Activated CD4-positive, alpha-beta T cell treated with anti-CD3 and anti-CD28 coated beads for 1 hour (primary cell): ENCODE measurements around the gene OLFM3.

Experiments used
- DNase-seq: peaks from one replicate; pipeline ENCODE4 v3.0.0-alpha.2; 2020

Gene OLFM3

DNA sequence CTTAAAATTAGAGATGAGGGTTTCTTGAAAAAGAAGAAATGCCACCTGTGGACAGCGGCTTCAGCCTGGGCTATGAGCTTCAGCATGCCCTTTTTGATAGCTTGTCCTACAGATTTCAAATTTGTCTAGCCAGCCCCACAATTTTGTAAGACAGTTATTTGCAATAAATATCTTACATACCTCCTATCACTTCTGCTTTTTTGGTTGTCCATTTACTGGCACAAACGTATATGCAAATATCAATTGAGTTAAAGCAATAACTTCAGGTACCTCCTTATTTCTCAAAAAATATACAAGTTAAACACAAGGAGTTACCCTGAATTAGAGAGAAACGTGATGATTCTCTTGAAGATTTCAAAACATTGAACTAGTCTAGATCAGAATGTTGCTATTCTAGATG, 53.5 kb downstream of the OLFM3 start:
- DNase-seq = no peak

DNA sequence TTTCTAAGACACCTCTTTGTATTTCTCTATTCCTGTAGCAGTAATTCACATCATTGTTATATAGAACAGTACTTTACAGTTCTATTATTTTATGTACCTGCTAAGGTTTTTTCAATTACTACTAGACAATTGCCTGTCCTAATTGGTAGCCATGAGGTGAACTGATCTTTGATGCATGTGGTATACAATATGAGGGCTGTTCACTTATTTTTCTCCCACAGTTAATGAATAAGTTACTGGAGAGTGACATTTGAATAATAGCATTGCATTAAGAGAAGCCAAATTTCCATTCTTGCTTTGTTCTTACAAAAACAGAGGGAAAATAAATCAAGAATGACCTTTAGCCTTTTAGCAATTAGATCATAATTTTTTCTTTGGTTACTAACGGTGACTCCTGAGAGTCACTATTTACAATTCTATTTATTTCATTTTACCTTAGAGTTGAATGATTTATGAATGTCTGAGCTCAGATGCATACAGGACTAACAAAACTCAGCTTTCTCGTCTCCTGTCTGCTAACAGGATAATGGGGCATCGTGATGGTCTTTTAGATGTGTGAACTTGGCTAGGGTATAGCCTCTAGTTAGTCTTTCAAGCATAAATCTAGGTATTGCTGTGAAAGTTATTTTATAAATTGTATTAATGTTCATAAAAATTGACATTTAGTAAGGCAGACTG, 54.1 kb downstream of the OLFM3 start:
- DNase-seq = no peak

DNA sequence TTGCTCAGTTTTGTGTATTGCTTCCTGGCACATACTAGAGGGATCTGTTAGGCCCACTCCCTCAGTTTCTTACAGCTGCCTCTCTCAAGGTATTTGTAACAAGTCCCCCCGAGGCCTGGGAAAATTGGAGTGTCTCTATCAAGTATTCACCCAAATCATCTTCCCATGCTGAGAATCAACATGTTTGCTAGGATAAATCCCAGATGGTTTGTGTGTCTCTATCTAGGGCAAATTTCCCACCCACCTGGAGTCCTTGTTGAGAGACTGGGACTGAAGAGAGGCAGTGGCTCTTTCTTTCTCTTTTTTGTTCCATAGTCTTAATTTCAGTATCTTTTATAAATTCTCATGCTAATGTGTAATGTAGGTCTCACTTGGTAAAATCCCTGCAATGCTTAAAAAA, 58.0 kb downstream of the OLFM3 start:
- DNase-seq = no peak

DNA sequence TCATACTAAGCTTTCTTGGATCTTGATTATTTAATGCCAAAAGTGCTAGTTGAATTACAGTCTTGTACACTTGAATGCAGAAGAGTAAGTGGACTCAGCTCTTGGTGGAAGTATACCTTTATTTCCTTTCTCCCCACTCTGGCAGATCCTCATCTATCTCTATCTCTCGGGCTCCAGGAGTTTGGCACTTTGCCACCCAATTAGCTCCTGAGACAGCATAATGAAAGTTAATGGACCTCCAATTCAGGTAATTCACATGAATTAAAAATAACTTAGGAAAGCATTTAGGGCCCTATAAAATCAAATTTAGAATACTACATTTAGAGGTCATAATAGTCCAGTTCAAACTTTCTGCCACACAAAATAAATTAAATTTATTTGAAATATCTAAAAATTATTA, 67.4 kb downstream of the OLFM3 start:
- DNase-seq = no peak

DNA sequence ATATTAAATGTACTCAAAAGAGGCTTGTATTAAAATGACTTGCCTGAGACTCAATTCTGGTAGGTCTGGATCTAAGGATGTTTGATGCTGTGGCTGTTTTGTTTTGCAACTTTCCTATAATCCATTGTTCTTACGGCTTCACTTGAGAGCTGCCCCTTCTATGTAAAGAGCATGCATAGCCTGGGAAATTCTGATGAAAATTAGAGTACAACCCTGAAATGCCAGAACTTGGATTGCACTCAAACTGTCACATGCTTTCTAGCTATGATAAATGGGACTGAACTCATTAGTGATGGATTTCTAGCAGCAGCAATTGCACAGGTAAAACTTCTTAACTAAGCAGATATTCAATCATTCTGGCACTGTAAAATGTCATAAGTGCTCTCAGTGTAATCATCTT, 67.9 kb downstream of the OLFM3 start:
- no peak for DNase-seq

DNA sequence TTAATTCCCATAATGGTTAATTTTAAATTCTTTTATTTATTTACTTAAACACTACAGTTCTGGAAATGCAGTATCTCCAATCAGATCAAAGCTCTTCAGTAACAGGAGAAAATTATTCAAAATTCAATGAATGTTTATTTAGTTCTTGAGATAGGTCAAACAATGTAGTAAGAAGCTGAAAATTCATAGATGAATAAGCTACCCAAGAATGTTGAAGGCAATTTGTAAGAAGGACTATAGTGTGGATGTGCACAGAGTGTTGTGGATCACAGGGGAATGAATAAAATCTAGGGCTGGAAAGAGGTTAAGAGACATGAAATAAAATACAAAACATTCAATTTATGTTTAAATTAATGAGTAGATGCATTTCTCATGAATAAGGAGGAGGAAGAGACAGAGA, 72.0 kb downstream of the OLFM3 start:
- no peak for DNase-seq

DNA sequence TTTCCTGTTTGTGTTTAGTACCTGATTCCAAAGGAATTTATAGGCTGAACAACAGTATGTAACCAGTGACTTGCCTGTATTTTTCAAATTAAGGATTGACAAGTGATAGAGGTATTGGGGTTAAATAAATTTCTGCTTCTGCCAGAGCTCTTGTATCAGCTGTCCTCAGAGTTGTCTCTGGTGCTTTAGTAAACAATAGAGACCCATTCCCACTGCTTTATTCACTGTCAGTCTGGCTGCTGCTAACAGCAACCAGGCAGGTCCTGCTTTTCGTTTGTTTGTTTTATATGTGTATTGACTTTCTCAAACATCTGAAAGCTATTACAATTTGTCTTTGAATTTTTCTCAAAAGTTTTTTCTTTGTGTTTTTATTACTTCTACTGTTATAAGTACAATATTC, 76.1 kb downstream of the OLFM3 start:
- DNase-seq = no peak

DNA sequence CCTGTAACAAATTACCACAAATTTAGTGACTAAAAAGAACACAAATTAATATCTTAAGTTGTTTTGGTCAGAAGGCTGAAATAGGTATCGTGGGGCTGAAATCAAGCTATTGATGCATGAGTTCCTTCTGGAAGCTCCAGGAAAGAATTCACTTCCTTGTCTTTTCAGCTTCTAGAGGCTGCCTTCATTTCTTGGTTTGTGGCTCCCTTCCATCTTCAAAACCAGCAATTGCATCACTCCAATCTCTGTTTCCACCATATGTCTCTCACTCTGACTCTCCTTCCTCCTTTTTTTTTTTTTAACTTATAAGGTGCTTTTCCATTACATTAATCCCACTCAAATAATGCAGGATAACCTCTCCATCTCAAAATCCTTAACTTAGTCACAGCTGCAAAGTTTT, 78.4 kb downstream of the OLFM3 start:
- no peak for DNase-seq

DNA sequence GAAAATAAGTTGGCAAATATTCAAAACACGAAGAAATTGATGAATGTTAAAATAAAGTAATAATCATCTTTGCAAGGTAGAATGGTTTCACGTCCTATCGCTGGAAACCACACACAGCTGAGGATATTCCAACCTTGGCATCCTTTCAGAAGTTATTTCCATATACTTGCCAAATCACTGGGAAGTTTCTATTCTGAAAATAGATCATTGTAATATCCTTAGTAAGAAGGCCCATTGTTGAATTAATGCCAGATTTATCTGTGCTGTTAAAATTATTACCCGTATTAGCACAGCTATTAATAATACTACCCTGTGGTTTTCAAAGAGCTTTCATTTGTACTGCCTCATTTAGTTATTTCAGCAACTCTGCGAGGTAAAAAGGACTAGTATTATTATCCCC, 81.1 kb downstream of the OLFM3 start:
- DNase-seq = no peak

DNA sequence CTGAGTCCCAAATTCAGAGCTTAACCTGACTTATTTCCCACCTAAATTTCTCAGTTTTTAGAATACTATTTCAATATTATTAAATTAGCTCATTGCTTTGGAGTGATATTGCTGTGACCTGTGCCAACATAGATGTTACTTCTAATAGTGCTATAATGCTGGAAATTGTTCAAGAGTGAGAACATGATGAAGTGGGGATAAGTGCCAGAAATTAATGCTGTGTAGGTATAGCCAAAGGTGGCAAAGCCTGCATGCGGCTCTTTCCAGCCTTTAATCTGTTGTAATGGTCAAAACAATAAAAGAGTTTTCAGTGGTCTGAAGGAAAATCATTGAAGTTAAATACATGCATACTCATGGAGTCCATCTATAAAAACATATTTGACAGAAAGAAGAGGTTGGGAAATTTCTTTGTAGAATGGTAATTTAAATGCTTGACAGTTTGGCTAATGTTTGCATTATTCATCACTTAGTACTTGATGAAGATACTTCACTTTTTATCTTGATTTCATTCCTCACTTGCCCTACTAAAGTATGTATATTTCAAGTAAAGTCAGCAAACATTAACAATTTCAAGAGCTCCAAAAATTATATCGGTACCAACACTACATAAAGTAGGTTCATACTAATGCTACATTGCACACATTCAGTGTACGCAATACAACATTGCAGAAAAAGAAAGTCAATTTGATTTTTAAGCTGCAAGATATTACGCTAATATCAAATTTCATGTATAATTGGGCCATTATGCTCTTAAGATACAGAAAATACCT, 82.1 kb downstream of the OLFM3 start:
- no peak for DNase-seq

DNA sequence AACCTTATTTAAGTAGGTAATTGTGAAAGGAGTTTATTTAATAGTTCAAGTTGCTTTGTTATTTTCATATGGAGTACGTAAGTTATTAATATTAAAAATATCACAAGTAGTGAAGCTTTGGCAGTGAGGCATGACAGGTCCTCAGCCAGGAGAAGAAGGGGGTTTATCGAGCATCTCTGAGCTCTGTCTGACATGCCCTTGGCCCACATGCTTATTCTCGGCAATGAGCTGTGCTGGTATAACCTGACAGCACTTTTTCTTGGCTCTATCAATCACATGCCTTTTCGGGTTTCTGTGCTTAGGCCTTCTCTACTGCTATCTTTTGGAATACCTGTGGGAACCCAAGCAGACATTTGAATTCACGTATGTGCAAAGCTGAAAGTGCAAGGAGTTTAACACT, 84.8 kb downstream of the OLFM3 start:
- DNase-seq = no peak

DNA sequence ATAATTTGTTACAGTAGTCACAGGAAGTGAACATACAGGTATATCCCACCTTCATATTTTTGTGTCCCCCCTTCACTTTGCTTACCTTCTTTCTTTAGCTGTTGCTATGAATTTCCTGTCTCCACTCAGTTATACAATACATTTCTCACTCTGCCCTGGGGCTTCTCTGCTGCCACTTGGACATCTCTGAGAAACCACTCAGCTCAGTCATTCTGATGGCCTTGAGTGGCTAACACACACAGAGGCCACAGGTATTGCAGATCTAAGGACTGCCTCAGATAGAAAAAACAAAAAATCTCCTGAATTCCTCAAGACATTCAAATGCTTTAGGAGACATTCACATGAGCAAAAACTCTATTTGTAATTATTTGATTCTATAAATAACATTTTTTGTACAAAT, 87.7 kb downstream of the OLFM3 start:
- no peak for DNase-seq

DNA sequence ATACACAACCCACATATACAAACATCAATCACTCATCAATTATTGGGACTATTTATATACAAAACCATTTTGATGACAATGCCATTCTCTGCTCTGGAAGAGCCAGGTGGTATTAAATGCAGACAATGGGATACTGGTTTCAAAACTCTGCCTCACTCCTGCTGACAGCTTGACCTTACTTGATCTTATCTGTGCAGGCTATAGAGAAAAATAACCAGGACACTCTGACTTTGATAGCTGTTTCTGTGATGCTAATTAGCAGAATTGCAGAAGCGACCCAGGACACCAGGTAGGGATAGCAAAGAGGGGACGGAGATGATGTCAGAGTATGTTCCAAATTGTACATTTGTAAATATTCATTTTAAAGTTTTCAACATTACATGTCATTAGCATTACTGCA, 89.5 kb downstream of the OLFM3 start:
- DNase-seq = no peak

DNA sequence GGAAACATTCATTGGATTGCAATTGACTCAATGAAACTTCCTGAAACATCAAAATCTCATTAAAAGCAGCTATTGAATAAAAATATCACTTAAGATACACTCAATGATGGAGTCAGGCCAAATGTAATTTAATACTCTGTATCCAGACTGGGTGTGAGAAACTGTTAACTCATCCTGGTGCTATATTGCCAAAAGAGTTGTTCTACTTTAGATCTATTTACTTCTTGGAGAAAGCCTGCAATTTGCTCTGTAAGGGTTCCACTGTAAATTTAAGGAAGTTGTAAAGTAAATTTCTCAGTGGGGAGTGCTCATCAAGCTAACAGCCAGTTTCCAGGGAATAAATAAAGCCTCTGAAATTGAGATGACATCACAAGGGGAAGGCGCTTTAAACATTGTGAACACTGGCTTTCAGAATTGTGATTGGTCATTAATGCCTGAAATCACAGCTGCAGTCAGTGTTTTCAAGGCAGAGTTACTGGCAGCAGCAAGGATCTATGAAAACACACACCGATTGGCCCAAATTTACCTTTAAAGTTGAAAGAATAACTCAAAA, 91.4 kb downstream of the OLFM3 start:
- no peak for DNase-seq

DNA sequence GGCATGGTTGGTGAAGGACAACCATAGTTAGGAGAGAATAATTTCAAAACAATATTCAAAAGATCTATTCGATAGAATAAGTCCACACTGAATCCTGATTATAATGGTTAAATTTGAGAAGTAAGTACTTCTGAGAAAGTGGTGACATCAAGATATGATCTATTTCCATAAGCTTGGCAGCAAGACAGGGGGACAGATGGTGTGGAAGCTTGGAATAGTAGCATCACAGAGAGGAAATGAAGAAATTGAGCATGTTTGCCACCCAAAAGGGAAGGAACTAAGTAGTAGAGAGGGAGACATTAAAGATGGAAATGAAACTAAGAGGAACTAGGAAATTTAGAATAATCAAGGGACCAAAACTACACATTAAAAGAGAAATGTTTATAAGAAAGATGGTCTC, 94.5 kb downstream of the OLFM3 start:
- DNase-seq = no peak

DNA sequence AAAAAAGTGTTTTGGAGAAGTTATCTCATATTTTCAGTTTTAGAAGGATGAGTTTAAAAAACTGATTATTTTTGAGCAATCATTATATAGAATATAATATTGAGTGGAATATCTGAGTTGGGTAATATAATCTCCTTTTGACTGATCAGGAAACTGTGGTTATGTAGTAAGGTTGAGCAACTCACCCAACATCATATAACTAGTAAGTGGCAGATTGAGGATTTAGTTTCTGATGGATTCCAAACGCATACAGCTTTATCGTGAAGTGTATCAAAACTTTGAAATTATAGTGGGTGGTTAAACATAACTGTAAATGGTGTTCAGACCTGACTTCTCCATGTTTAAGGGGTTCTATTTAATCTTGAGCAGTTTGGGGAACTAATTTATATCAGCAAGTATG, 98.6 kb downstream of the OLFM3 start:
- DNase-seq = no peak

DNA sequence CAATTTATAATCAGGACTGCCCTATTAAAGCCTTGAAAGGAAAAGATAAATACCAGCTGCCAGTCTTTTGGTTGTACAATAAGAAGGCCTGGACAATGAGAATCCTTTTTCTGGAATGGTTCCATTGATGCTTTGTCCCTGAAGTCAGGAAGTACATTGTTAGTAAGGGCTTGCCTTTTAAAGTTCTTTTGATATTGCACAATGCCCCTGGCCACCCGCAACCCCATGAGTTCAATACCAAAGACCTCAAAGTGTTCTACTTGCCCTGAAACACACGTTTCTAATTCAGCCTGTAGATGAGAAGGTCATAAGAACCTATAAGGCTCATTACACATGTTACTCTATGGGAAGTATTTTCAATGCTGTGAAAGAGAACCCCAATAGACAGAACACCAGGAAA, 112.1 kb downstream of the OLFM3 start:
- DNase-seq = no peak

DNA sequence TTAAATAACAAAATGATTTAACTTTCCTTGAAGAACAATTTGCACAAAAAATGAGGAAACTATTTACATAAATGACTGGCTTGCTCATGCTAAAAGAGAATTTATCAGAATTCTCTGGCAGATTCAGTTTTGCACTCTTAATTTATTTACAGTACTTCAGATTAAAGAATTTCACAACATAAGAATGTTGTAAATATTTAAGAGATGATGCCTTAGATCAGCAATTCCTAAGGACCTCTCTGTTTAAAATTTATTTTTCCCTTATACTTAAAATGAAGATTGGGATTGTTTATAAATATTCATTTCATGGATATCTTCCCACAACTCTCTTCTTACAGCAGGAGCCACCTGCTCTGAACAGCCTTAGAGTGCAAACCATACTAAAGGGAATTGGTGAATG, 120.8 kb downstream of the OLFM3 start:
- no peak for DNase-seq

DNA sequence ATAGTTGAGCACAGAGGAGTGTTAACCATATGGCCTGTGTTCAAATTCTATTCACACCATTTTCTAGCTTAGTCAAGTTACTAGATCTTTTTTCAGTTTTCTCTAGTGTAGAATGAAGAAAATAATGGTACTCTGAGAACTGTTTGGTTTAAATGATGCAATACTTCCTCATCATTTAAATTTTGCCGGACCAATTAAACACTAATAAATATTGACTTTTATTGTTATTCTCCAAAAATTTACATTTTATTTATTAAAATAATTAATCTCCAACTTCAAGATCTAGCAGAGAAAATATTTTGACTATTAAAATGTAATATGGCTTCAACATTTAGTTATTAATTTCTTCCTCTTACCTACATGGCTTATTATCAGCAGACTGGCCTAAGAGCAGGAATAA, 123.1 kb downstream of the OLFM3 start:
- DNase-seq = no peak

DNA sequence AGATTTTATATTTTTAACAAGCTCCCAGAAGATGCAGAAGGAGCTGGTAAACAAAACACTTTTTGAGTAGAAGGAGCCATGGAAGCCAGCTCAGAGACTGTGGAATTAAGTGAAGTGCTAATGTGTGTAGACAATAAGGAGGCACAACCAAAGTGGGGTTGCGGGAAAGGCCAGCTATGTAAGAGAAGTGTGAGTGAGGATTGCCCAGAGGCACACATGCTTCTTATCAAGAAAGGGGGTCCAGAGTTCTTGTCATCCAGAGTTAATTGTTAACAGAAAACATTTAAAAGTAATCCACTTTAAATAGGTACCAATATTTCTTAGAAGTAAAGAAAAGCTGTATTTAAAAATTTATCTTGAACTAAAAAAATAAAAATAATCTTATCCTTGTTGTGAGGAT, 136.8 kb downstream of the OLFM3 start:
- DNase-seq = no peak

DNA sequence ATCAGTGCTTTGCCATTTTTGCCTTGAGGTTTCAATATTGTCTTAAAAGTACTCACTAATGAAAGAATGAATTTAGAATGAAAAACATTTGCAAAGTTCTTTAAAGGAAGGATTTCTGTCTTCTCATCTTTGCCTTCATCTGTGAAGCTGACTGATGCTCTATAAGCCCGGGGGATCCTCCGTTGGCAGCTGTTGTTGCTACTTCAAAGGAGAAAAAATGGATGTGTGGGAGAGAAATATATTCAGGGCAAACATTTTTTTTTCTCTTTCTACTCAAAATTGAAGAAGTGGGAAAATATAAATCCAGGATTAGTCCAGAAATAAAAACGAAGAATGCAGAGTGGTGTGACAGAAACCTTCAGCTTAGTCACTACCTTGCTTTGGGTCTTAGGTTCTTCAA, 142.5 kb downstream of the OLFM3 start:
- DNase-seq = no peak

DNA sequence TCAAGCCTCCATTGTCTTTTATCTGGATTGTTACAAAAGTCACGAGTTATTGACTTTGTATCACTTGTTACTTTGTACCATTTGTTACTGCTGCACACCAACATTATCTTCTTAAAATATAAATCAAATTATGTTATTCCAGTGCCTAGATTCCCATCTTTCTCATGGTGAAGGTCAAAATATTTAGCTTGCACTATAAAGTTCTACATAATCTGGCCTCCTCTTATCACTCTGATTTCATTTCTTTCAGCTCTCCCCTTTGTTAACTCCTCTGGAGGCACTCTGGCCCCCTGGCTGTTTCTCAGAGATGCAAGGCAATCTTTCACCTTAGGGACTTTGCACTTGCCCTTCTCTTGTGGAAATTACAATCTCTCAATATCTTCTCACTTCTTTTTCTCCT, 143.8 kb downstream of the OLFM3 start:
- DNase-seq = no peak

DNA sequence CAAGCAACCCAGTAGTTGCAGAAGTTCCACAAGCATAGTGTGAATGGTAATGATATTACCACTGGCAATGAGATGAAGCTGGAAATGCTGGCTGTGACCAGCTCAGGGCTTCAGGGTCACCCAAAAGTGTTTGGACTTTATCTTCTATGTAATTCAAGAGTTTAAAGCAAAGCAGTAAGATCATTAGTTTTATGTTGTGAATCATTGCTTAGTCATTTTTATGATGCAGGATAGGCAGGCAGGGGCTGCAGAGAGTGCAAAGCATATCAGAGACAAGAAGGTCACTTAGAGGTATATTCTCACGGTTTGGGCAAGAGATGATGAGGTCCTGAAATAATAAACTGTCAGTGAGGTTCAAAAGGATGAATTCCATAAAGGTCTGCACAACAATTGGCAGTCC, 147.4 kb downstream of the OLFM3 start:
- no peak for DNase-seq

DNA sequence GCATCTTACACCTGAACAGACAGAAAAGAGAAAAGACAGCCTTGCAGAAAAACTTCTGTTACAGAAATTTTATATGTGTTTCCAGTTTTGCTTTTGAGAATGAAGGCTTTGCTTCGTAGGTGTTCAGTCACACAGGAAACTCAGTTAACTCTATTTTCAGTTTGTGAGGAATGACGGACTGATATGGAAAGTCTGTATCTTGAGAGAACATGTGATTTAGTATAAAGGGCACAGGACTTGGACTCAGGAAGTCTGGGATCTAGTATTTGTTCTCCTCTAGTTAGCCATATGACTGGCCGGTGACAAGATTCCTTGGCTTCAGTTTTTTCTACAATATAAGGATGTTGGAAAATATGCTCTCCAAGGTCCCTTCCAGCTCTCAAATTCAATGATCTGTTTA, 149.1 kb downstream of the OLFM3 start:
- DNase-seq = no peak

DNA sequence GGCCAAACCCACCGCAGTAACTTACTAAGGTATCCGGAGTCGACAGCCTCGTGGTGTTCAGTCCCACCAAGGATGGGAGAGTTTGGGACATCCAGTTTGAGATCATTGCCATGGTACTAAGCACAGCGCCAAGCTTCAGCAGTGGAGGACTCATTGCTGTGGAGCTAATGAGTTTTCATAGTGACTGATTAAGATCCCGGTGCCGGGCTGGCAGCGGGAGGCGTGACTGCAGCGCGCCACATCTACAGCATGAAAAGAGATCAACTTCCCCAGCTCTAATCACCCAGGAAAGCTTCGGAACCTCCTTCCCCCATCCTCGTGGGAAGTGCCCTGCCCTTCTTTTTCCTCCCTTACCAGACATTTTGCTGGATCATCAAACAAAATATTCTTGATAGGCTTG, 149.9 kb downstream of the OLFM3 start:
- DNase-seq = no peak
